ENCODE measurements around the gene ST6GALNAC4.

ST6GALNAC4 gene

DNA sequence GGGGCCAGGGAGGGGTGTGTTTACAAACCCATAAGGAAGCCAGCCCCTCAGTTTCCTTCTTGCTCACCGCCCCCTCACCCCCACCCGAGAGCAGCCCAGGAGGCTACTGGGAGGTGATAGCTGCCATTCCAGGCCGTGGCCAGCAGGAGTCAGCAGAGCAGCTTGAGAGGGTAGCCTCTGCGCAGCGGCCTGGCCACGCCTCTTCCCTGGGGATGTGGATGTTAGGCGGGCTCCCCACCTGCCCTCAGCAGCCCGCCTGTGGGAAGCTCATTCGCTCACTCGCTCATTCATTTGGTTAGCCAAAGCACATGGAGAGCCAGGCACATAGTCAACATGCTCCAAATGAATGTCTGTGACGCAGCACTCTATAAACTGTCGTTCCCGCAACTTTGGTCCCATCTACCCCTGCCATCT is 26.9 kb upstream of the ST6GALNAC4 start:
- Mint-ChIP-seq H3K27me3 (no peaks in the 10 kb centered on the region), H3K9me3 (no peaks in the 10 kb centered on the region), H3K4me1 (peaks cover 22% of the 10 kb centered on the region), H3K36me3 (ENCODE audit: insufficient read depth) (peaks cover 44% of the 10 kb centered on the region), H3K27ac (ENCODE audit: low read depth) (peak overlapping the region; percentile 68), H3K4me3 (peak overlapping the region; percentile 20)
- ATAC-seq (replicated peaks; ENCODE audit: extremely low read depth, poor library complexity, severe bottlenecking) = peak; percentile 79
- DNase-seq (ENCODE audit: low spot score in 2 of 2) = peak; percentile 48 to 58

DNA sequence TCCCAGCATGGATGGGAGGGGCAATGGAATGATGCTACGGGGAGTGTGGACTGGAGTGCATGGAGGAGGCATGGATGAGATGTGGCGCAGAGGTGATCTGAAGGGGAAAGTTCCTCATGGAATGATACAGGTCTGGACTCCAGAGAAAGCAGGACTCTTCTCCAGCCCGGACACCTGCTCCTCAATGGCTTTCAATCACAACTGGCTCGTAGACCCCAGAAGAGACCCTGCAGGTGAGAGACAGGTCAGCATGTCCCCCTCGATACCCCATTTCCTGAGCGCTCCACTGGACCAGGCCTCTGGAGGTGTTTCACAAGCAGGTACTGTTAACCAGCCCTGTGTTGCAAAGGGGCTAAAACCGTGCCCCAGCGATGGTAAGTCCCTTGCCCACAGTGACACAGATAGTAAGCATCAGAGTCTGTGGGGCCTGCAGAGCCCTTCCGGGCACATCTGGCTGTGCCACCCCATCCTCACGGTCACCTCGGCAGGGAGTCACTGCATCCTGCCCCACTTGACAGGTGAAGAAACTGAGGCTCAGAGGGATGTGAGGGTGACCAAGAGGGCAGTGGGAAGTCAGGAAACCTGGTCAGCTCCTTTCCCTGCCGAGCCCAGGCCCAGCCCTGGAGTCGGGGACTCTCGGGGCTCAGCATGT is 26.3 kb upstream of the ST6GALNAC4 start:
- Mint-ChIP-seq H3K9me3 (no peaks in the 10 kb centered on the region), H3K27ac (ENCODE audit: low read depth) (peak overlapping the region; percentile 42), H3K4me3 (peak overlapping the region; percentile 2), H3K36me3 (ENCODE audit: insufficient read depth) (peaks cover 44% of the 10 kb centered on the region), H3K4me1 (peaks cover 17% of the 10 kb centered on the region), H3K27me3 (no peaks in the 10 kb centered on the region)
- ATAC-seq (replicated peaks; ENCODE audit: extremely low read depth, poor library complexity, severe bottlenecking) = no peak
- DNase-seq (ENCODE audit: low spot score in 2 of 2) = no peak

DNA sequence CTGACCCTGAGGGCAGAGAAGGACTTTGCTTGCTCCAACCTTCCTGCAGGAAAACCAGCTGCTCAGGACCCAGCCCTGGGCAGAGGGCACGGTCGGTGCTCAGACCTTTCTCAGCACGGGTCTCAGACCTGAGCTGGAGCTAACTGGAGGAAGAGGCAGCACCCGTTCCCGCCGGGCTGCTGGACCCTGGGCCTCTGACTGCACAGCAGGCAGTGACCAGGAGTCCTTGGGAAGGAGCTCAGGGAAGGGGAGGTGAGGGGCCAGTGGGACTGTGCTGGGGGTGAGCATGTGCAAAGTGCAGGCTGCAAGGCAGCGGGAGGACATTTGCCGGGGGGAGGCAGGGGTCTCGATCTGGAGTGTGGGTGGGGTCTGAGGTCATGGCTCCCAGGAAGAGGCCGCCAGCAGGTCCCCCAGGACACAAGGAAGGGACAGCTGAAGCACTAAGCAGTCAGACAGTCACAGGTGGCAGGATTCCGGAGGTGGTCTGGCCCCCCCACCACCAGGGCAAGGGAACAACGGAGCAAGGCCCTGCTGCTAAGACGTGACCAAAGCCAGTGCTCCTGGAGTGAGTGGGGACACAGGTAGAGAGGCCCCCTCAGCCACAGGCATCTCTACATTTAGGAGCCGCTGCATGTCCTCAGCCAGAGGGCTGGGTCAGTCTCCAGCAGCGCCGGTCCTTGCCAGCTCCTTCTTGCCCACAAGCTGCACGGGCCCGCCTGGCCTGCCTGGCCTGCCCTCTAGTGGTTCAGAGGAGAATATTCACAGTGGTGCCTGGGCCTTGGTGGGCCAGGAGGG is 25.6 kb upstream of the ST6GALNAC4 start:
- DNase-seq (ENCODE audit: low spot score in 2 of 2) (peak in 1 of 2 donors; percentile 35), ATAC-seq (replicated peaks; ENCODE audit: extremely low read depth, poor library complexity, severe bottlenecking) (peak; percentile 40)
- no peaks in the 10 kb centered on the region for H3K9me3 Mint-ChIP-seq
- peak overlapping the region; percentile 2 for H3K4me3 Mint-ChIP-seq
- H3K27ac Mint-ChIP-seq (ENCODE audit: low read depth) = peak overlapping the region; percentile 42
- peaks cover 46% of the 10 kb centered on the region for H3K36me3 Mint-ChIP-seq (ENCODE audit: insufficient read depth)
- no peaks in the 10 kb centered on the region for H3K27me3 Mint-ChIP-seq
- H3K4me1 Mint-ChIP-seq = peaks cover 24% of the 10 kb centered on the region

DNA sequence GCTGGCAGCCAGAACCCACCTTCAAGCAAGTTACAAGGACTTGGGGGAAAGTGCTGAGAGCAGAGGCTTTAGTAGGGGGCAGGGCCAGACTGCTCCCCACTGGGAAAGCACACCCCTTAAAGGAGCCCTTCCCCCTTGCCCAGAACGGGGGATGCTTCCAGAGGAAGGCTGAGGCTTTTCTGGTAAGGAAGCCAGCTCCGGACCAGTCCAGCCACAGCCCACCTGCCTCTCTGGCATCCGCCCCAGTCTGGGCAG is 25.0 kb upstream of the ST6GALNAC4 start:
- Mint-ChIP-seq H3K27me3 (no peaks in the 10 kb centered on the region), H3K9me3 (no peaks in the 10 kb centered on the region), H3K27ac (ENCODE audit: low read depth) (no peak overlapping the region), H3K36me3 (ENCODE audit: insufficient read depth) (peaks cover 45% of the 10 kb centered on the region), H3K4me1 (peaks cover 30% of the 10 kb centered on the region), H3K4me3 (no peak overlapping the region)
- DNase-seq (ENCODE audit: low spot score in 2 of 2) (no peak), ATAC-seq (replicated peaks; ENCODE audit: extremely low read depth, poor library complexity, severe bottlenecking) (no peak)

DNA sequence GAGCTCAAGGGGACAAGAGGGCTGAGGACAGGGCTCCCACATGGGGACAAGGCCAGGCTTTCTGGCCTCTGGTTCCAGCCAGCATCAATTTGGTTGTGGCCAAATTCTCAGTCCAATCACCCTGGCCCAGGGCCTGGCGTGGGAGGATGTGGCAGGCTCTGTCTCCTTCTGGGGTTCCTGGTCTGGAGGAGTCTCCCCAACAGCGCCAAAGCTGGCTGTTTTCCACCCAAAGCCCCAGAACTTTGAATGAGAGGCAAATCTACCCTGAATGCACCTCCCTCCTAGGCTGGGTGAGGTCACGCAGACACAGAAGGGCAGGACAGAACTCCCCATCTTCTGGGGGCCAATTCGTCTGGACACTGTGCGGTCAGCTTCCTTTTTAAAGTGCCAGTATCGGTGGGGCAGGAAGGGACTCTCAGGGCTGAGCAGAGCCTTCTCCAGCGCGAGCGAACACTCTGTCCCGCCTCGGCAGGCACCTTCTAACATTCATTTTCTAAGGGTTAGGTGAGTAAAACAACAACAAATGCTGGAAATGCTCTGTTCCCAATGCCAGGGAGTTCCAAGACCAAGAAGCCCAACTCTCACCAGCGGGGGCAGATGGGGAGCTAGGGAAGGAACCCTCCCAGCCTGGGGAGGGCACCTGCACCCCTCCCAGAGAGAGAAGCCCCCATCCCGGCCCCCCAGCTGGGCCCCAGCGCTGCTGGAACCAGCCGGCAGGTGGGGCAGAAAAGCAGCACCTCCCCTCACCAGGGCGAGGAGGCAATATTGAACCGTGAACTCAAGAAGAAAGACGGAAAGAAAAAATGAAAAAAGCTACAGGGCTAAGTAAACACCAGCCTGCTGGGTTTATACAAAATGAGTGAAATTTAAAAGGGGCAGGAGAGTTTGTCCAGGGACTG is 24.5 kb upstream of the ST6GALNAC4 start:
- no peaks in the 10 kb centered on the region for H3K27me3 Mint-ChIP-seq
- no peak for ATAC-seq (replicated peaks; ENCODE audit: extremely low read depth, poor library complexity, severe bottlenecking)

DNA sequence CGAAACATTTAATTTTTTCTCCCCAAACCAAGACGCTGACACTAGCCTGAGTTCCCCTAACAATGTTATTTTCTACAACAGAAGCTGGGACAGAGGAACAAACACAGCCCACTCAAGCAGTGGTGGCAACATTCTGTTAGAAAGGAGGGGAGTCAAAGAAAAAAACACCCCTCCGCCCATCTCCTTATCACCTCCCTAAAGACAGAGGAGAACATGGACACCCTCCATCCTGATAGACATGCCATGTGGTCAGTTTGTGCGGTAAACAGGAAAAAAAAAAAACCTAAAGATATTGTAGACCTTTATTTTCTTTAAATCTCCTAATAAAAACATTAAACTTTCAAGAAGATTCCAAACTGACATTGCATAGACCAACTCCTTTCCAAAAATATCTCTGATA is 23.8 kb upstream of the ST6GALNAC4 start:
- DNase-seq (ENCODE audit: low spot score in 2 of 2) = no peak
- Mint-ChIP-seq H3K4me3 (no peak overlapping the region), H3K27me3 (no peaks in the 10 kb centered on the region), H3K27ac (ENCODE audit: low read depth) (no peak overlapping the region), H3K4me1 (peaks cover 43% of the 10 kb centered on the region), H3K36me3 (ENCODE audit: insufficient read depth) (peaks cover 47% of the 10 kb centered on the region), H3K9me3 (no peaks in the 10 kb centered on the region)
- ATAC-seq (replicated peaks; ENCODE audit: extremely low read depth, poor library complexity, severe bottlenecking) = no peak

More for the DNA sequence above, 24.5 kb upstream of the ST6GALNAC4 start:
- no peak overlapping the region for H3K27ac Mint-ChIP-seq (ENCODE audit: low read depth)
- no peak overlapping the region for H3K4me3 Mint-ChIP-seq
- H3K9me3 Mint-ChIP-seq = no peaks in the 10 kb centered on the region
- peaks cover 43% of the 10 kb centered on the region for H3K36me3 Mint-ChIP-seq (ENCODE audit: insufficient read depth)
- H3K4me1 Mint-ChIP-seq = peaks cover 35% of the 10 kb centered on the region
- DNase-seq (ENCODE audit: low spot score in 2 of 2) = no peak

DNA sequence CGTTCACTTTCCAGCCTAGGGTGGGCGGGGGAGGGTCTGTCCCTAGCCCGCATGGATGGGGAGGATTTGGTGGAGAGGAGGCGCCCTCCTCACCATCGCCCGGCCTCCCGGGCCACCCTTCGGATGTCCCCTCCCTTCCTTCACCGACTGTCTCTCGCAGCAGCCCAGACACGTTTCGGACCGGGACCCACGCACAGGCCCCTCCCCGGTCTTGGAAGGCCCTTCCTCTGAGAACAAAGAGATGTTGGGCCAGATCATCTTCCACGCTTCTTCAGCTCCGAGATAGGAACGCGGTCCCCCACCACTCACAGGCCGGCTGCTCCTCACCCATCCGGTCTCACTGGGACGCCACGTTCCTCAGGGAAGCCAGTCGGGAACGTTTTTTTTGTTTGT is 21.5 kb upstream of the ST6GALNAC4 start:
- Mint-ChIP-seq H3K27me3 (no peaks in the 10 kb centered on the region), H3K4me3 (peak overlapping the region; percentile 85), H3K4me1 (peaks cover 48% of the 10 kb centered on the region), H3K27ac (ENCODE audit: low read depth) (peak overlapping the region; percentile 87), H3K36me3 (ENCODE audit: insufficient read depth) (peaks cover 42% of the 10 kb centered on the region), H3K9me3 (no peaks in the 10 kb centered on the region)
- DNase-seq (ENCODE audit: low spot score in 2 of 2) (no peak), ATAC-seq (replicated peaks; ENCODE audit: extremely low read depth, poor library complexity, severe bottlenecking) (no peak)

DNA sequence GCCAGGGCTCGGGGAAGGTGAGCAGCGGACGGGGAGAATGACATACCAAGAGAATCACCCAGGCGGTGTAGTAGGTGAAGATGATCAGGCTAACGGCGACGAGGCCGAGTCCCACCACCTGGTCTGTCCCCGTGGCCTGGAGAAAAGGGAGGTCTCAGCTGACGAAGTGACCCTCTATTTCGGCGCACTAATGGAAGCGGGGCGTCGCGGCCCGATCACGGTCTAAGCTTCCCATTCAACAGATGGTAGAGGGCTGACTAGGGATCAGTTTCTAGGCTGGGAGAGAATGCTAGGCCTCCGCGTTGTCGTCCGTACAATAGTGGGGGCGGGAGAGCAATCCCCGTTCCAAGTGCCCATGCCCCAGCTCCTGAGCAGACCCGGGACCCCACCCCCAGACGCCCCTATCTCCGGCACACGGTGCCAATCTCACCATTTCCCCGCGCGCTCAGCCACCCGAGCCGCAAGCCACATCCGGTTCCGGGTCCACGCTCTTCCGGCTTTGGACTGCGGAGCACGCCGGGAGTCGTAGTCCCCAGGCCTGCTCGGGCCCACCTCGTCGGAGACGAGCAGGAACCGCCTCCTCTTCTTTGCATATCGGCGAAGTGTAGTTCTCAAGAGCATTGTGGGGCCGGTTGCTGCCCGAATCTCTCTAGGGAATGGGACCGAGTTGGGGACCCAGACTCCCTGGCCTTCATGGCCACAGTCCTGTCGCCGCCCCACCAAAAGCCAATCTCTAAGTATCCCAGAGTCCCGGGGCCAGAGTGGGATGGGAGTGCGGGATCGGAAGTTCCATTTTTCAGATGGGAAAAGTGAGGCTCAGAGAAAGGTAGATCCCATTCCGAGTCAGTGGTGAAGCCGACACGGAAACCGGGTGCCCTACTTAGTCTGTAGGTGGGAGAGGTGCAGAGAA is 20.8 kb upstream of the ST6GALNAC4 start, which contains the start of gene DPM2:
Gene DPM2 (minus strand): TSS at position 467 of the 910 bp plus-strand sequence. CDS start 34 bp downstream, at position 433.
- Mint-ChIP-seq H3K36me3 (ENCODE audit: insufficient read depth) (peaks cover 37% of the 10 kb centered on the region), H3K9me3 (no peaks in the 10 kb centered on the region), H3K27me3 (no peaks in the 10 kb centered on the region), H3K27ac (ENCODE audit: low read depth) (peak within 1 kb of the TSS; percentile 87), H3K4me3 (peak within 1 kb of the TSS; percentile 85), H3K4me1 (peaks cover 41% of the 10 kb centered on the region)
- DNase-seq (ENCODE audit: low spot score in 2 of 2) (peak; percentile 67 to 68), ATAC-seq (replicated peaks; ENCODE audit: extremely low read depth, poor library complexity, severe bottlenecking) (peak; percentile 95)

DNA sequence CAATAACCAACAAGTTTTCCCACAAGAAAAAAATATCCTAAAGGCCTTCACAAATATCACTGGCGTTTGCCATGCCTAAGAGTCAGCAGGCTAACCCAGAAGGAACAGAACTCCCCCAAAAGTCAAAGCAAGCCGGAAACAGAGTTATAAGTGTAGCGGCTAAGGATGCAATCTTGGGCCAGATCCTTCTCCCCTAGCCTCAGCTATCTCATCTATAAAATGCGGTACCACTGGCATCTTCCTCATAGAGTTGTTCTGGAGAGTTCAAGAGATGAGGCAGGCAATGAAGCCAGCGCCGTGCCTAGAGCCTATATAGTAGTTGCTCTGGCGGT is 20.2 kb upstream of the ST6GALNAC4 start:
- H3K36me3 Mint-ChIP-seq (ENCODE audit: insufficient read depth) = peaks cover 32% of the 10 kb centered on the region
- H3K4me1 Mint-ChIP-seq = peaks cover 40% of the 10 kb centered on the region
- H3K27ac Mint-ChIP-seq (ENCODE audit: low read depth) = peak overlapping the region; percentile 87
- H3K27me3 Mint-ChIP-seq = no peaks in the 10 kb centered on the region
- H3K4me3 Mint-ChIP-seq = peak overlapping the region; percentile 85
- DNase-seq (ENCODE audit: low spot score in 2 of 2) (no peak), ATAC-seq (replicated peaks; ENCODE audit: extremely low read depth, poor library complexity, severe bottlenecking) (no peak)
- no peaks in the 10 kb centered on the region for H3K9me3 Mint-ChIP-seq

DNA sequence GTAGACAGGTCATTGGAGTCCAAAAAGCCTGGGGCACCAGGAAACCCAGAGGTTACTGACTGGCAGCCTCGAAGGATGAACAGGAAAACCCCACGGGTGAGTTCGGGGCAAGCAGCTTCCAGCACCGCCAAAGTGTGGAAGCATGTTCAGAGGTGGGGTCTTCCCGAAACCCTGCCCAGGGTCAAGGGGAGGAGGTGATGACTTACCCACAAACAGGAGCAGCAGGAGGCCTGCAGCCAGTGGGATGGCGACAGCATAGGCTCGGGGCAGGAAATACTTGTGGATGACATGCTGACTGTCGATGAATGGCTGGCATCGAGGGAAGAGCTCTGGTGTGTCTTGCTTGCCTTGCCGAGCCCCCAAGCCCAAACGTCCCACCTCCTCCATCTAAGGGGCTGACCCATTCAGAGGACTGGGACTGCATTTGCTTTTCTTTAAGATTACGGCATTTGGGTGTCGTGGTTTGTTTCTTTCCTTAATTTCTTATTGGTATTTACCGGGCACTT is 19.6 kb upstream of the ST6GALNAC4 start:
- ATAC-seq (replicated peaks; ENCODE audit: extremely low read depth, poor library complexity, severe bottlenecking) (no peak), DNase-seq (ENCODE audit: low spot score in 2 of 2) (no peak)
- Mint-ChIP-seq H3K36me3 (ENCODE audit: insufficient read depth) (peaks cover 32% of the 10 kb centered on the region), H3K9me3 (no peaks in the 10 kb centered on the region), H3K4me1 (peaks cover 43% of the 10 kb centered on the region), H3K27me3 (no peaks in the 10 kb centered on the region), H3K27ac (ENCODE audit: low read depth) (peak overlapping the region; percentile 87), H3K4me3 (peak overlapping the region; percentile 85)

DNA sequence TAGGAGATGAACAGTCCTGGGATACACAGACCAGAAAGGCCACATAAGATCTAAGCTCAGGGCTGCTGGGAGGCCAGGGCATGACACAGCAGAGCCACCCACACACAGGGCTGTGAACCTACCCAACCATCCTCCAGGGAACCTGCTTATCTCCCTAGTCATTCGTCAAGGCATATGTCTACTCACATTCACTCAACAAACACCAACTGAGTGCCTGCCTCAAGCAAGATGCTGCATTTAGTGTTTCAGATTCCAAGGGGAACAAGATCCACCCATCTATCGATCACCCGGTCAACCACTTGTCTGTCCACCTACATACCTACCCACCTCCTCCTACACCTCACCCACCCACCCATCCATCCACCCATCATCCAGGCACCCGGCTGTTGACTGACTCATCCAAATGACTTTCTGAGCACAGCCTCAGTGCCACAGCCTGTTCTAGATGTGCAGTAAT is 19.0 kb upstream of the ST6GALNAC4 start:
- peaks cover 30% of the 10 kb centered on the region for H3K36me3 Mint-ChIP-seq (ENCODE audit: insufficient read depth)
- peaks cover 47% of the 10 kb centered on the region for H3K4me1 Mint-ChIP-seq
- no peaks in the 10 kb centered on the region for H3K9me3 Mint-ChIP-seq
- no peak for ATAC-seq (replicated peaks; ENCODE audit: extremely low read depth, poor library complexity, severe bottlenecking)
- no peak for DNase-seq (ENCODE audit: low spot score in 2 of 2)
- H3K4me3 Mint-ChIP-seq = peak overlapping the region; percentile 85
- H3K27ac Mint-ChIP-seq (ENCODE audit: low read depth) = peak overlapping the region; percentile 87
- no peaks in the 10 kb centered on the region for H3K27me3 Mint-ChIP-seq

Measured in central memory CD8-positive, alpha-beta T cell (primary cell).